ENCODE measurements around the gene MTAP.

Gene MTAP

DNA sequence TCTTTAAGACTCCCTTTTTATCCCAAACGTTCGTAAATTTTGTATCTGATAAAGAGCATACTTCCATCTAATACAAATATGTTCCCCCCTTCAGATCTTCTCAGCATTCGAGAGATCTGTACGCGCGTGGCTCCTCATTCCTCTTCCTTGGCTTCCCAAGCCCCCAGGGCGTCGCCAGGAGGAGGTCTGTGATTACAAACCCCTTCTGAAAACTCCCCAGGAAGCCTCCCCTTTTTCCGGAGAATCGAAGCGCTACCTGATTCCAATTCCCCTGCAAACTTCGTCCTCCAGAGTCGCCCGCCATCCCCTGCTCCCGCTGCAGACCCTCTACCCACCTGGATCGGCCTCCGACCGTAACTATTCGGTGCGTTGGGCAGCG, 171.9 kb downstream of the MTAP start:
- TF ChIP-seq, protein P1, sequence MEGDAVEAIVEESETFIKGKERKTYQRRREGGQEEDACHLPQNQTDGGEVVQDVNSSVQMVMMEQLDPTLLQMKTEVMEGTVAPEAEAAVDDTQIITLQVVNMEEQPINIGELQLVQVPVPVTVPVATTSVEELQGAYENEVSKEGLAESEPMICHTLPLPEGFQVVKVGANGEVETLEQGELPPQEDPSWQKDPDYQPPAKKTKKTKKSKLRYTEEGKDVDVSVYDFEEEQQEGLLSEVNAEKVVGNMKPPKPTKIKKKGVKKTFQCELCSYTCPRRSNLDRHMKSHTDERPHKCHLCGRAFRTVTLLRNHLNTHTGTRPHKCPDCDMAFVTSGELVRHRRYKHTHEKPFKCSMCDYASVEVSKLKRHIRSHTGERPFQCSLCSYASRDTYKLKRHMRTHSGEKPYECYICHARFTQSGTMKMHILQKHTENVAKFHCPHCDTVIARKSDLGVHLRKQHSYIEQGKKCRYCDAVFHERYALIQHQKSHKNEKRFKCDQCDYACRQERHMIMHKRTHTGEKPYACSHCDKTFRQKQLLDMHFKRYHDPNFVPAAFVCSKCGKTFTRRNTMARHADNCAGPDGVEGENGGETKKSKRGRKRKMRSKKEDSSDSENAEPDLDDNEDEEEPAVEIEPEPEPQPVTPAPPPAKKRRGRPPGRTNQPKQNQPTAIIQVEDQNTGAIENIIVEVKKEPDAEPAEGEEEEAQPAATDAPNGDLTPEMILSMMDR (IDR thresholded peaks at IDR 0.05; ENCODE audit: low read depth, low read length, missing control alignments) = no peak
- no peak for DNase-seq (ENCODE audit: extremely low read depth, low read depth)
- peak overlapping the region; percentile 57 for H3K4me3 ChIP-seq (replicated peaks; ENCODE audit: low read depth, low read length)

DNA sequence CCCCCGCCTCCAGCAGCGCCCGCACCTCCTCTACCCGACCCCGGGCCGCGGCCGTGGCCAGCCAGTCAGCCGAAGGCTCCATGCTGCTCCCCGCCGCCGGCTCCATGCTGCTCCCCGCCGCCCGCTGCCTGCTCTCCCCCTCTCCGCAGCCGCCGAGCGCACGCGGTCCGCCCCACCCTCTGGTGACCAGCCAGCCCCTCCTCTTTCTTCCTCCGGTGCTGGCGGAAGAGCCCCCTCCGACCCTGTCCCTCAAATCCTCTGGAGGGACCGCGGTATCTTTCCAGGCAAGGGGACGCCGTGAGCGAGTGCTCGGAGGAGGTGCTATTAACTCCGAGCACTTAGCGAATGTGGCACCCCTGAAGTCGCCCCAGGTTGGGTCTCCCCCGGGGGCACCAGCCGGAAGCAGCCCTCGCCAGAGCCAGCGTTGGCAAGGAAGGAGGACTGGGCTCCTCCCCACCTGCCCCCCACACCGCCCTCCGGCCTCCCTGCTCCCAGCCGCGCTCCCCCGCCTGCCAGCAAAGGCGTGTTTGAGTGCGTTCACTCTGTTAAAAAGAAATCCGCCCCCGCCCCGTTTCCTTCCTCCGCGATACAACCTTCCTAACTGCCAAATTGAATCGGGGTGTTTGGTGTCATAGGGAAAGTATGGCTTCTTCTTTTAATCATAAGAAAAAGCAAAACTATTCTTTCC, 172.4 kb downstream of the MTAP start:
- TF ChIP-seq, protein P1 (IDR thresholded peaks at IDR 0.05; ENCODE audit: low read depth, low read length, missing control alignments) = no peak
- DNase-seq (ENCODE audit: extremely low read depth, low read depth) = no peak
- peak overlapping the region; percentile 57 for H3K4me3 ChIP-seq (replicated peaks; ENCODE audit: low read depth, low read length)

DNA sequence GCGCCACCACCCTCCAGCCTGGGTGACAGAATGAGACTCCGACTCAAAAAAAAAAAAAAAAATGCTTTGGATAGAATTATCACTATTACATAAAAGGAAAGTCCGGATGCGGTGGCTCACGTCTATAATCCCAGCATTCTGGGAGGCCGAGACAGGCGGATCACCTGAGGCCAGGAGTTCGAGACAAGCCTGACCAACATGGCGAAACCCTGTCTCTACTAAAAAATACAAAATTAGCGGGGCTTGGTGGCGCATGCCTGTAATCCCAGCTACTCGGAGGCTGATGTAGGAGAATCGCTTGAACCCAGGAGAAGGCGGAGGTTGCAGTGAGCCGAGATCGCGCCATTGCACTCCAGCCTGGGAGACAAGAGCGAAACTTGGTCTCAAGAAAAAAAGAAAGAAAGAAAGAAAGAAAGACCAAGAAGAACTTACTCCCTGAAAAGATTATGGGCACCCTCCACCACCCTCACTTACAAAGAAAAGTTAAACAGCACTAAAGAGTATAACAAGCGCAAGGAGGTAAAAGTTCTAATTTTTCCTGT, 174.0 kb downstream of the MTAP start:
- no peak for DNase-seq (ENCODE audit: extremely low read depth, low read depth)
- H3K4me3 ChIP-seq (replicated peaks; ENCODE audit: low read depth, low read length) = no peak overlapping the region
- TF ChIP-seq, protein P1 (IDR thresholded peaks at IDR 0.05; ENCODE audit: low read depth, low read length, missing control alignments) = no peak

DNA sequence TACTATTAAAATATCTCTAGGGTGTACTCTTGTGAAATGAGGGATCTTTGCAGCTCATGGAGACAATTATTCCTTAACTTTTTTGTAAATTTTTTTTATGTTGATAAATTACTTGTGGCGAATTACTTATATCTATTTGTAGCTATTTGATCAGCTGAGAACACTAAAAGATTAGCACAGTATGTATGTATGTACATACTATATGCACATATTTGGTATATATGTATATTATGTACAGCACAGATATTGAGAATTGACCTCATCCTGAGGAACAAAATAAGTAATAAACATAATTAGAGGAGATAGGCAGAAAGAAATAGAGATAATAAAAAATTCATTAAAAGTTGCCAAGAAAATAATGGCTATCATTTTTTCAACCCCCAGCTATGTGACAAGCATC, 180.0 kb downstream of the MTAP start:
- TF ChIP-seq, protein P1 (IDR thresholded peaks at IDR 0.05; ENCODE audit: low read depth, low read length, missing control alignments) = no peak
- no peak for DNase-seq (ENCODE audit: extremely low read depth, low read depth)
- no peak overlapping the region for H3K4me3 ChIP-seq (replicated peaks; ENCODE audit: low read depth, low read length)

DNA sequence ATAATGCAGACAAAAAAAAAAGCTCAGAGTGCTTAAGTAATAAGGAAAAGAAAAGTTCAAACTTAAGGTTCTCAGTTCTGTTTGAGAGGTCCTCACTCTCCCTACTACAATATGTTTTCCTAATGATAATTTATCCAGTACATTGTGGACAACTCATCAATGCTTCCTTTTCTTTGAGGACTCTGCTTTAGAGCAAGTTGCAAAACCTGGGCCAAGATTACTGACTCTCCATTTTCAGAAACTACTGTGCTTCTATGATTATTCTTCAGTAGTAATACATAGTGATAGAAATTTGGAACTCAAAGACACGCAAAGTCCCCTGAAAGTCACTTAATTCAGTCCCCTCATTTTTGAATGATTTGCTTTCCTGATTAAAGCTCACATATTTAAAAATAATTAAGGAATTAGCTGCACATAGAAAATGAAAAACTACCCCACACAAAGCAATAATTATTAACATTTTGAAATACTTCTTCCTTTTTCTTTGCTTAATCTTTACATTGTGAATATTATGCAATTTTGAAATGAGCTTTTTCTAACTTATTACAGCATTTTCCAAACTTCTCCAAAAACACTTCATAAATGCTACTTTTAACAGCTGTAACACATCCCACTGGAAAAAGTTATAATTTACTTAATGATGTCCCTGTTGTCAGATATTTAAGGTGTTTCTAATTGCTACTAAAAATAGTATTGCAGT, 180.6 kb downstream of the MTAP start:
- no peak for DNase-seq (ENCODE audit: extremely low read depth, low read depth)
- no peak overlapping the region for H3K4me3 ChIP-seq (replicated peaks; ENCODE audit: low read depth, low read length)
- TF ChIP-seq, protein P1 (IDR thresholded peaks at IDR 0.05; ENCODE audit: low read depth, low read length, missing control alignments) = no peak

DNA sequence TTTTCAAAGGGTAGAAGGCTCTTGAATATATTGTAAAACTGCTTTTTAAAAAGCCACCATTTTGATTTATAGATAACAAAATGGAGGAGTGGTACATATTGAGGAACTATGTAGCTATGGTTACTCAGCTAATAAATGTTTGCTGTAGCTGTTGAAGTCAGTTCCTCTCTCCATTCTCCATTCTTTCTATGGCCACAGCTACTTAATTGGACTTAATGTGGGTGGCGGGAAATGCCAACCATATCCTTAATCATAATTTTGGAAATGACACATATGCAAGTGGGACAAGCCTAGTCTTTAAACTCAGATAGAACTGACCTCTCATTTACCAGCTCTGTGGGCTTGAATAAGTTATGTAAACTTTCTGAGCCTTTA, 181.1 kb downstream of the MTAP start:
- no peak overlapping the region for H3K4me3 ChIP-seq (replicated peaks; ENCODE audit: low read depth, low read length)
- TF ChIP-seq, protein P1 (IDR thresholded peaks at IDR 0.05; ENCODE audit: low read depth, low read length, missing control alignments) = no peak
- DNase-seq (ENCODE audit: extremely low read depth, low read depth) = no peak
